Measurements from ENCODE around the gene ZDHHC9.
A peak's percentile ranks its signal among the peaks of the same experiment; 100 is the strongest.

ZDHHC9 gene

GRCh38 chrX:129760155-129760554 is 83.5 kb downstream of the ZDHHC9 start:
- DNase-seq: no peak

GRCh38 chrX:129759576-129760061 is 84.1 kb downstream of the ZDHHC9 start:
- DNase-seq: peak; percentile 79

GRCh38 chrX:129755779-129756650 is 87.7 kb downstream of the ZDHHC9 start:
- DNase-seq: no peak

- DNase-seq: no peak
These were observed 89.3 kb downstream of the ZDHHC9 start for GRCh38 chrX:129754056-129755024.
